ACC112 (cell line): ENCODE measurements around the gene ZNF608.

Experiments
- H2AFZ ChIP-seq: fragments of 200-600 bp; sonication (generic); one replicate; pipeline ENCODE4 v1.6.0; 2017; ENCODE audit warnings: antibody characterized with exemption, low read length; ENCODE audit not compliant: unreplicated experiment
- H3K27ac ChIP-seq: fragments of 200-600 bp; sonication (generic); 2 replicates; pipeline ENCODE4 v1.5.1; 2014; ENCODE audit warnings: low read depth, mild to moderate bottlenecking, antibody characterized with exemption, low read length, moderate library complexity
- H3K27me3 ChIP-seq: fragments of 200-600 bp; sonication (generic); 2 replicates; pipeline ENCODE4 v1.6.1; 2014; ENCODE audit warnings: mild to moderate bottlenecking, antibody characterized with exemption, low read length, moderate library complexity, mixed read lengths; ENCODE audit not compliant: insufficient read depth
- H3K36me3 ChIP-seq: fragments of 200-600 bp; sonication (generic); 2 replicates; pipeline ENCODE4 v1.6.1; 2016; ENCODE audit warnings: mild to moderate bottlenecking, antibody characterized with exemption, low read length, moderate library complexity, mixed read lengths; ENCODE audit not compliant: insufficient read depth
- H3K4me1 ChIP-seq: fragments of 200-600 bp; sonication (generic); one replicate; pipeline ENCODE4 v1.6.1; 2016; ENCODE audit warnings: low read length, mixed read lengths; ENCODE audit not compliant: insufficient read depth, unreplicated experiment, control insufficient read depth
- H3K4me3 ChIP-seq: fragments of 200-600 bp; sonication (generic); 2 replicates; pipeline ENCODE4 v1.5.1; 2014; ENCODE audit warnings: mild to moderate bottlenecking, low read depth, low read length
- H3K79me2 ChIP-seq: fragments of 200-600 bp; sonication (generic); one replicate; pipeline ENCODE4 v1.6.0; 2016; ENCODE audit warnings: low read length; ENCODE audit not compliant: control insufficient read depth, unreplicated experiment, insufficient read depth

Gene ZNF608

GRCh38 chr5:124752854-124753720 is 6.6 kb upstream of the ZNF608 start:
- Histone ChIP-seq H3K79me2 (no peaks in the 10 kb centered on the region), H3K4me1 (no peaks in the 10 kb centered on the region), H3K36me3 (no peaks in the 10 kb centered on the region), H3K27ac (no peak overlapping the region), H2AFZ (no peak overlapping the region), H3K27me3 (no peaks in the 10 kb centered on the region), H3K4me3 (no peak overlapping the region)

- Histone ChIP-seq H3K4me1 (no peaks in the 10 kb centered on the region), H3K27ac (no peak overlapping the region), H3K36me3 (no peaks in the 10 kb centered on the region), H3K27me3 (no peaks in the 10 kb centered on the region), H3K79me2 (no peaks in the 10 kb centered on the region), H3K4me3 (no peak overlapping the region), H2AFZ (no peak overlapping the region)
Measured at GRCh38 chr5:124751031-124751430, 4.6 kb upstream of the ZNF608 start.

- H3K36me3 ChIP-seq, result no peaks in the 10 kb centered on the region
- peak overlapping the region; percentile 84 for H3K27ac ChIP-seq
- H3K27me3 ChIP-seq, result no peaks in the 10 kb centered on the region
- H2AFZ ChIP-seq, result peak overlapping the region; percentile 81
- peak overlapping the region; percentile 83 for H3K4me3 ChIP-seq
- peaks cover 8% of the 10 kb centered on the region for H3K4me1 ChIP-seq
- peaks cover 16% of the 10 kb centered on the region for H3K79me2 ChIP-seq
Measured at GRCh38 chr5:124748687-124749594, 2.5 kb upstream of the ZNF608 start.

DNA sequence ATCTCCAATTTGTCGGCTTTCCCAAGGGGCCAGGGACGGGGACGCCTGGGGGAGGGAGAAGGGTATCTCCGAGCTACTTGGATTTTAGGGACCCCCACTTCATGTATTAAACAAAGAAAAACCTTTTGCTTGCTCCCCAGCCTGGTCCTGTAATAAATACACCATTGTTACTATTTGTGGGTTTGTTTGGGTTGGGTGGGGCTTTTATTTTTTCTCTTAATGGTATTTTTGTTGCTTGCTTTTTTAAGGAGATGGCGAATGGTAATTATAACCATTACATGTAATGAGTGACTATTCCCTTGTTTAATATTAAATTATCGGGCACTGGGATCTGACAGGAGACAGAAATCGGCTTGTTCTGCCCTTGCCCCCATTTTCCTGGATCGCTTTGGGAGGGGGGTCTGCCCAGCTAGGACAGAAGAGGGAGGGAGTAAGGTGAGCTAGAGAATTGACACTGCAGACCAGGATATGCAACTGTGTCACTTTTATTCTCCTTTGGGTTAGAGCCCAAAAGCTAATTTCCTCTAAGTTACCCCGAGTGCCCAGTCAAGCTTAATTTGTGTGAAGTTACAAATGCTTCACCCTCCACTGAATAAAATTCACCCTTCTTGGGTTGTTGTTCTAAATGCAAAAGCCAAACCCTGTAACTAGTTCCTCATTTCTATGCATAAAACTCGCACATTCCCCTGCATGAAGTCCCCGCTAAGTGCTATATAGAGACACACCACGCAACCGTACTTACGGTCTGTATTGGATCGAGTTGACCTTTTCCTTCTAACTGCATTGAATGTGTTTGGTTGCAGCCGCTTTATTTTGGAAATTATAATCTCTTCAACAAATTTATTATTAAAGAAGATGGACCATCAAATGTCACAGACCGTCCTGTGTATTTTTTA is 1.6 kb upstream of the ZNF608 start:
- Histone ChIP-seq H3K79me2 (peaks cover 24% of the 10 kb centered on the region), H3K4me3 (peak overlapping the region; percentile 83), H3K4me1 (peaks cover 14% of the 10 kb centered on the region), H3K36me3 (no peaks in the 10 kb centered on the region), H2AFZ (peak overlapping the region; percentile 76), H3K27ac (peak overlapping the region; percentile 84), H3K27me3 (no peaks in the 10 kb centered on the region)

DNA sequence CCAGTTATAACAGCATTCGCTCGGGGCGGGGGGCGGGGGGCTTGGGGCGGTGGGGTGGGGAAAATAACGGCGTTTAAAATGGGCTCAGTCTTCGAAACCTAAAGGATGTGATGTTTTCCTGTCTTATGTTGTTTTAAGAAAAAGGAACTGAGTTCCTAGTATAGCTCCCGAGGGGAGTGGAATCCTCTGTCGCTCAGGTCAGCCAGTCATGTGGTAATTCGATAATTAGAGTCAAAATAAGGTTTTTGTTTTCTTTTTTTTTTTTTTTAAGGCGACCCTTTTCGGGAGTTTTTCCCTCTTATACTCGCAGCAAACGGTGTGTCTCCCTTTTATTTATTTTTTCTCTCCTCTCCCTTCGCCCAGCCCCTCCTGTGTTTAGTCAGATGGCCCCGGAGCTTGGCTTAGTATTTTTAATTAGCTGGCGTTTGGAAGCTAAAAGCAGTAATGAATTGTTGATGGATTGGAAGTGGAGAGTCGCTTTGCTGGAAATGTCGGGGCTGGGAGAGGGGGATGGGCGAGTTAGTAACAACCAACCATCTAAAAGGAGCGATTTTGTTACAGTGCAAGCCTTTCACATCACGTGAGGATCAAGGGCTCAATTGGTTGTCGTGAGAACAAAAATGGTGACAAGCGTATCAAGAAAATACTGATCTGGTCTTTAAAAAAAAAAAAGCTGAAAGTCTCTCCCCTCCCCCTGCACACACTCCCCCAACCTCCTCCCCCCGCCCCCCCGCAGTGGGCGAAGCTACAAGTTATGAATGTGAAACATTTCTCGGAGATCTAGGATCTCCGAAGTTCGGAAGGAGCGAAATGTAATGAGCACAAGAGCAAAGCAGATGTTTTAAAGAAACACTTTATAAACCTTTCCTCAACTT is 714 bp upstream of the ZNF608 start:
- peak overlapping the region; percentile 84 for H3K27ac ChIP-seq

GRCh38 chr5:124745007-124745927 is 1.2 kb downstream of the ZNF608 start:
- peak overlapping the region; percentile 94 for H2AFZ ChIP-seq
- H3K27ac ChIP-seq, result peak overlapping the region; percentile 84
- H3K36me3 ChIP-seq, result no peaks in the 10 kb centered on the region
- no peaks in the 10 kb centered on the region for H3K27me3 ChIP-seq
- peaks cover 30% of the 10 kb centered on the region for H3K79me2 ChIP-seq
- H3K4me3 ChIP-seq, result peak overlapping the region; percentile 83
- peaks cover 36% of the 10 kb centered on the region for H3K4me1 ChIP-seq

More for the DNA sequence above, 714 bp upstream of the ZNF608 start:
- H3K4me3 ChIP-seq, result peak overlapping the region; percentile 83
- H3K36me3 ChIP-seq, result no peaks in the 10 kb centered on the region
- H2AFZ ChIP-seq, result peak overlapping the region; percentile 94
- H3K4me1 ChIP-seq, result peaks cover 23% of the 10 kb centered on the region
- H3K27me3 ChIP-seq, result no peaks in the 10 kb centered on the region
- H3K79me2 ChIP-seq, result peaks cover 24% of the 10 kb centered on the region

- Histone ChIP-seq H3K79me2 (peaks cover 30% of the 10 kb centered on the region), H3K4me1 (peaks cover 36% of the 10 kb centered on the region), H3K4me3 (peak overlapping the region; percentile 83), H2AFZ (peak overlapping the region; percentile 69), H3K27ac (no peak overlapping the region), H3K36me3 (no peaks in the 10 kb centered on the region), H3K27me3 (no peaks in the 10 kb centered on the region)
Measured at GRCh38 chr5:124744170-124744971, 2.1 kb downstream of the ZNF608 start.

- Histone ChIP-seq H3K4me1 (peaks cover 36% of the 10 kb centered on the region), H2AFZ (peak overlapping the region; percentile 69), H3K27ac (peak overlapping the region; percentile 48; the same call in 1 of the 2 replicates), H3K36me3 (no peaks in the 10 kb centered on the region), H3K27me3 (no peaks in the 10 kb centered on the region), H3K4me3 (peak overlapping the region; percentile 83), H3K79me2 (peaks cover 32% of the 10 kb centered on the region)
Measured at GRCh38 chr5:124743602-124744169, 2.8 kb downstream of the ZNF608 start.
